SW480 (cell line): Measurements from ENCODE around the gene GJB5.
A peak's percentile ranks its signal among the peaks of the same experiment; 100 is the strongest.
"Not testable (repeated sequence)": the region's sequence is repeated elsewhere in the genome, so short reads cannot be mapped to it uniquely, and the experiment has no call there.

Source experiments
- DNase-seq: peaks from one replicate; pipeline ENCODE4 v3.0.0-alpha.2; 2016; ENCODE audit warnings: low spot score

The GJB5 gene

GRCh38 chr1:34754964-34755637 is at the start of gene GJB5:
Gene GJB5, plus strand, starts transcription at chr1:34755047. Its CDS starts 2,284 bp downstream, at chr1:34757331.
- DNase-seq, result no peak

DNA sequence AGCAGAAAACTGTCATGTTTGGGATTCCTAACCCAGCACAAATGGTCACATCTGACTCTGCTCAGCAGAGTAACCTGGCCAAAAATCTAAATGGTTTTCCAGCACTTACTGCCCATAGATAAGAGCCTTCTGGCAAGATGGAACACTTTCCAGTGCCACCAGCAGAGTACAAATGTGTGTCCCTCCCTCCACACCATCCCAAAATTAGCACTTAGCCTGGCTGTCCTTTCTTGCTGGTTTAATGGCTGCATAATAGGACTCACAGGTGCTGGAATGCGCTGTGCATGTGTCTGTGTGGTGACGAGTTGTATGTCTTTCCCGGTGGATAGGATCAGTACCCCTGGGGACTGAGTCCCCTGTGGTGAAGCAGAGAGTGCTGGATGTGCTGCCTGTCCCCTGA is 49.8 kb upstream of the GJB5 start:
- no peak for DNase-seq

- no peak for DNase-seq
Measured at GRCh38 chr1:34708106-34708505, 46.7 kb upstream of the GJB5 start.

DNA sequence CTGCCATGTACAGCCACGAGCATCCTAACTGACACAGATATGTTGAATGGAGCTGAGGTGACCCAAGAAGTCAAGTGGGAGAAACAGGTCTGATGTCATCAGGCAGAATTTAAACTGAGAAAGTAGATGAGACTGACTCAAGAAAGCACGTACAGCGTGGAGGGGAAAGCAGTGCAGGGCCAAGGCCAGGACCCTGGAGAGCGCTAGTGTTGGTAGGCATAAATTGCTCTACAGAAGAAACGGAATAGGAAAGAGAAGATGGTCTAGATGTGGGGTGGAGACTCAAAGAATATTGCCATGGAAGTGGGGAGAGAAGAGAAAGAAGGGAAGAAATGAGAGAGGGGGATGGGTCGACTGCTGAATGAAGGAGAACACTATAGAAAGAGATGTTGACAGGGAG is 45.3 kb upstream of the GJB5 start:
- no peak for DNase-seq

DNA sequence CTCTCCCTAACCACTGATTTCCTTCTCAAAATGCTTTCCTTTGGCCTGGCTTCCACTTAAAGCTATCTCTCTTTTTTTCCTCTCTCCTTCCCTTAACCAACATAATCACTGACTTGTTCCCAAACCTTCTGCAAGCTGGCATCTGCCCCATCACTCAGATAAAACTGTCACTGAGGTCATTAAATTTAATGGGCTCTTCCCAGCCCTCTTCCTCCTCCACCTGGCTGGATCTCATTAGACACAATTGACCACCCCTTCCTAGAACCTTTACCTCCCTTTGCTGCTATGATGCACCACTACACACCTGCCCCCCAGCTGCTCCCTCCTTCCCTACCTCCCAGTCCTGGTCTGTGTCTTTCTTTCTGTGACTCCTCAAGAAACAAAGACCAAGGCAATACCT is 44.0 kb upstream of the GJB5 start:
- DNase-seq, result no peak

DNA sequence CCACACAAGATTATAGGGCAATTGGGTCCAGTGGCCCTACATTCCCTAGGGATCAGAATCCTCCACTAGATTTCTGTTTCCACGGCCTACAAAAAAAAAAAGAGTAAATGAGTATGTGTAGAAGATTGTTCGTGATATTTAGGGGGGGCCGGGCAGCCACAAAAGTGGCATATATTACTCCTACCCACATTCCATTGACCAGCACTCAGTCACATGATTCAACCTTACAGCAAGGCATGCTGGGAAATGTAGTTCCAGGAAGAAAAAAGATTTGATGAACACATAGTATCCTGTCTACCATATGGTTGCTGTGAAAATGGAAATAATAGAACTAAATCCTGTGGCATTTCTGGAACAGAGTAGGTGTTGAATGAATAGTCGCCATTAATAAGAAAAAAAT is 43.4 kb upstream of the GJB5 start:
- DNase-seq, result peak; percentile 18

- DNase-seq, result no peak
Measured at GRCh38 chr1:34712007-34712688, 42.7 kb upstream of the GJB5 start.

GRCh38 chr1:34713443-34713842 is 41.4 kb upstream of the GJB5 start:
- DNase-seq, result no peak

GRCh38 chr1:34714386-34714785 is 40.5 kb upstream of the GJB5 start:
- DNase-seq, result no peak

DNA sequence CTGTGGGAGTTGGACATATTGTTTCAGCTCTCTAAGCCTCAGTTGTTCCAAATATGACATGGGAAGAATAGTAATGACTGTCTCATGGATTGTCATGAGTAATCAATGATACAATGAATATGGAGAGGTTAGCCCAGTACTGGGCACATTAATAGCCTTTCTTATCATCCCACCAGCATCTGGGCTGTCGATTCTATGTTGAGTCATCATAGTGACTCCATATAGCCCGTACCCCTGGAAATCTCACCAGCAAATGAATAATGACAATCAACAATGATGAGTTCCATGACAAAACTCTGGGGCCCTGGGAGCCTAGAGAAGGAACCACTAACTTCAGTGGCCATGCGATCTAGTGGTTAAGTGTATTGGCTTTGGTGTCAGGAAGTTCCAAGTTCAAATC is 39.7 kb upstream of the GJB5 start:
- DNase-seq, result no peak

DNA sequence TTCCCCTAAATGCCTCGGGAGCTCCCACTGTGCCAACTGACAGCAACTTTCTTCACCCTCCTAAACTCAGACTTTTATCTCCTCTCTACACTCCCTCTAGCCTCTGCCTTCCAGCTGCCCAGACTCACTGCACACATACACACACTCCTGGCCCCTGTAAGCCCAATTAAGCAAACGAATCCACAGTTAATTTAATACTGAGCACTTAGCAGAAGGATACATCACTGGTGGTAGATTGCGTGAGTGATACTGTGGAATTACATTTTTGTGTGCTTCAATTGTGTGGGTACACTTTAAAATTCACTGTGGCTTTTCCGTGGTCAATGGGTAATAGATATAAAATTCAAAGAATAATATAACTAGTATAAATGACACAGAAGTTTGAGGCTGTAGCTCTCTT is 33.6 kb upstream of the GJB5 start:
- no peak for DNase-seq

DNA sequence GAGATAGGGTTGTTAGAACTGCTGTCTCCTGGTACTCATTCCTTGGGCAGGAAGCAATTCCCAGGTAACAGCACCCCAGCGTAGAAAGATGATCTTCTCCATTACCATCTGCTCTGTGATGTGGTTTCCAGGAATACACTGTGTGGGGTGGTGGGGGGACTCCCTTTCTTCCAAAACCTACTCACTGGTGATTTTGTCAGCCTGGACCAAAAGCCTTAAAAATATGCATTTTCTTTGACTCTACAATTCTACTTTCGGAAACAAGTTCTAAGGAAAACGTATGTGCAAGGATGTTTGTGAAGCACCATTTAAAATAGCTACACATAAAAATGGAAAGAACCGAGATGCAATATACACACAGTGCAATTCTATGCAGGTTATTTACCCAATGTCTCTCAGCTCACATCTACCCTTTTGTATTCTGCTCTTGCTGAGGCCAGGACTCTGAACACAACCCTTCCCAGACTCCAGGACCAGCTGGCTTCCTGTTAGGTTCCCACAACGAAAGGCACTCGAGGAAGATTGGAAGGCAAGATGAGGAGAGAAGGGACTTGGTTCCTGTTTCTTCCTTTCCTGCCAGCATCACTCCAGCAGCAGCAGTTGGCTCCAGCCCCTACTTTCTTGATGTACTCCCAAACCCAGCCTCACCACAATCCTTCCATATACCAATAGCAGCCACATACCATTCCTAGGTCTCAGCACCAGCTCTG is 33.0 kb upstream of the GJB5 start:
- DNase-seq, result no peak

DNA sequence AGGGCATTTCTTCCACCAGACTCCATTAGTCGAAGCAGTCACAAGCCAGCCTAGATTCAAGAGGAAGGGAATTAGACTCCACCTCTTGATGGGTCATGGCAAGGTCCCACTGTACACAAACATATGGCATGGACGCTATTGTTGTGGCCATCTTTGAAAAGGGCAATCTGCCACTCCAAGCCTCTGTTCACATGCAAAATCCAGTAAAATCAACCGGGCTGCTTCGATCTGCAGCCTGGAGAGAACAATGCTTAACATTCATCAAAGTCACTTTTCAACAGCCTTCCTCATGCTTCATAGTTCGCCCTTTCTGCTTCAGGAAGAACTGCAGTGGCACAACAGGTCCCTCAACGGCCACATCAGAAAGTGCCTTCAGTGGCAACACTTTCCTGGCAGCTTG is 28.0 kb upstream of the GJB5 start:
- DNase-seq, result no peak

DNA sequence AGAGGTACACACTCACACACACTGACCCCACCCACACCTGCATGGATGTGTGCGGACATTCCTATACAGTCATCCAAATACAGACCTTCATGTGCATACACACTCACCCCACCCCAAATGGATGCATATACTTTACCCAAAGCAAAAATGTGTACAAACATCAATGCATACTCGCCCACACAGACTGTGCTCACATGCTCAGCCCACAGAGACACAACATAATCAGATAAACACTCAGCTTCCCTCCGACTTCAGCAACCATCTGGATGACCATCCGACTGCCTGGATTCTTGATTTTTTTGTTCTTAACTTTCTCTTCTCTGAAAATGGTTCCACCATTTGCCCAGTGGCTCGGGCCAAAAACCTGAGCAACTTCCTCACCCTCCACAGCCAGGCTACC is 24.4 kb upstream of the GJB5 start:
- DNase-seq, result no peak

DNA sequence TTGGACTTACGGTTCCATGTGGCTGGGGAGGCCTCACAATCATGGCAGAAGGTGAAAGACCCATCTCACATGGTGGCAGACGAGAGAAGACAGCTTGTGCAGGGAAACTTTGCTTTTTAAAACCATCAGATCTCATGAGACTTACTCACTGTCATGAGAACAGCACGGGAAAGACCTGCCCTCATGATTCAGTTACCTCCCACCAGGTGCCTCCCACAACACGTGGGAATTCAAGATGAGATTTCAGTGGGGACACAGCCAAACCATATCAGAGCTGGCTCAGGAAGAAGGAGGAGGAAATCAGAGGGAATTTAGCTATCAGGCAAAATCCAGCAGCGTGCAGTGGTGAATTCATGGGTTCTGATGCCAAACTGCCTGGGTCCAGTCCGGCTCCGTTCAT is 22.0 kb upstream of the GJB5 start:
- DNase-seq, result not testable (repeated sequence)

DNA sequence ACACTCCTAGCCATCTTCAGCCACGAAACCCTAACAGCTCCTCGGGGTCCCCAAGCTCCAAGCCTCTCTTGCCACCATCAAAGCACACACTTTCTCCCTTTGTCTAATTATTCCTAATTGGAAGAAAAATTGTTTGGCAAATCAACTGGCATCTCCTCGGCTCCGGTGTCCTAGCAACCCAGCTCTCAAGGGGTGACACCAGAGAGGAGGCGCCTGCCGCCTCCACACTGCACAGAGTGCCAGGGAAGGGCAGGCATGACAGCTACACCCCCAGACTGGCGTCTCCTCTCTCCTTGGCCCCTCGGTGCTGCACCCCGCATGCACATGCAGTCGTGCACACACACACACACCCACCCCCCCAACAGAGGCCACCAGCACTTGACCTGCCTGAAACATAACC is 18.2 kb upstream of the GJB5 start:
- no peak for DNase-seq

- not testable (repeated sequence) for DNase-seq
Measured at GRCh38 chr1:34737236-34737635, 17.6 kb upstream of the GJB5 start.

DNA sequence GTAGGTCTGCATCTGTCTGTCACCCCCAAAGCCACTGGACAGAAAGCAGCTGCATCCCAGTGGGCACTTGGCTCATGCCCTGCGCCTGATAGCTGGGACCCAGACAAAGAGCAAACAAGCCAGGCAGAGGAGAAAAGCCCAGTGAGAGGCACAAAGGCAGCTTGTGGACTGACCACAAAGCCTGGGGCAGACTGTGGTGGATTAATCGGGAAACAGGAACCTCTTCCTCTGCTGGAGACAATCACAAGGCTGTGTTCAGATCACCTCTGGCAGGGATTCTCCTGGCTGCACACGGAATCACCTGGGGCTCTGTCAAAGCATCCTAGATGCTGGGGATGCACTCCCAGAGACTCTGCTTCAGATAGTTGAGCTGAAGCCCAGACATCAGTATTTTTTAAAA is 15.2 kb upstream of the GJB5 start:
- DNase-seq, result no peak

GRCh38 chr1:34740161-34740868 is 14.5 kb upstream of the GJB5 start:
- DNase-seq, result no peak

GRCh38 chr1:34742667-34743270 is 12.1 kb upstream of the GJB5 start:
- DNase-seq, result peak; percentile 81

GRCh38 chr1:34743775-34744174 is 11.1 kb upstream of the GJB5 start:
- no peak for DNase-seq

DNA sequence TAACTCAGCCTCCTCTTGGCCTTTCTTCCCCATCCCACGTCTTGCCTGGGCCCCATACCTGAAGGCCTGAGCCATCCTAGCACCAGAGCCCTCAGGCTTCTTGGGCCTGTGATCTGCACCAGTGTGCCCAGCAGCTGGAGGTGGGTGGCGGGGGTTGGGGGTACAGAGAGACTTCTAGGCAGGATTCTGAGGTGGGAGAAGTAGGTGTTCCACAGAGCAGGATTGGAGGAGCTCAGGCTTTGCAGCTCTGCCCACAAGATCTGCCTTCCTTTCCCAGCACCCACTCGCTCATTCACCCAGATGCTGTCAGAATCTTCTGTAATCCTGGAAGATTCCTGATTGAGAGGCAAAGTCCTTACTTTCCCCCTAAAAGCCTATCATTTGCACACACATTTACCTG is 10.0 kb upstream of the GJB5 start:
- no peak for DNase-seq
